Measurements from ENCODE around the gene DHRS11.

Gene DHRS11

GRCh38 chr17:36608794-36609497 lies 17.3 kb downstream of the DHRS11 start:
- TF ChIP-seq, protein P1, sequence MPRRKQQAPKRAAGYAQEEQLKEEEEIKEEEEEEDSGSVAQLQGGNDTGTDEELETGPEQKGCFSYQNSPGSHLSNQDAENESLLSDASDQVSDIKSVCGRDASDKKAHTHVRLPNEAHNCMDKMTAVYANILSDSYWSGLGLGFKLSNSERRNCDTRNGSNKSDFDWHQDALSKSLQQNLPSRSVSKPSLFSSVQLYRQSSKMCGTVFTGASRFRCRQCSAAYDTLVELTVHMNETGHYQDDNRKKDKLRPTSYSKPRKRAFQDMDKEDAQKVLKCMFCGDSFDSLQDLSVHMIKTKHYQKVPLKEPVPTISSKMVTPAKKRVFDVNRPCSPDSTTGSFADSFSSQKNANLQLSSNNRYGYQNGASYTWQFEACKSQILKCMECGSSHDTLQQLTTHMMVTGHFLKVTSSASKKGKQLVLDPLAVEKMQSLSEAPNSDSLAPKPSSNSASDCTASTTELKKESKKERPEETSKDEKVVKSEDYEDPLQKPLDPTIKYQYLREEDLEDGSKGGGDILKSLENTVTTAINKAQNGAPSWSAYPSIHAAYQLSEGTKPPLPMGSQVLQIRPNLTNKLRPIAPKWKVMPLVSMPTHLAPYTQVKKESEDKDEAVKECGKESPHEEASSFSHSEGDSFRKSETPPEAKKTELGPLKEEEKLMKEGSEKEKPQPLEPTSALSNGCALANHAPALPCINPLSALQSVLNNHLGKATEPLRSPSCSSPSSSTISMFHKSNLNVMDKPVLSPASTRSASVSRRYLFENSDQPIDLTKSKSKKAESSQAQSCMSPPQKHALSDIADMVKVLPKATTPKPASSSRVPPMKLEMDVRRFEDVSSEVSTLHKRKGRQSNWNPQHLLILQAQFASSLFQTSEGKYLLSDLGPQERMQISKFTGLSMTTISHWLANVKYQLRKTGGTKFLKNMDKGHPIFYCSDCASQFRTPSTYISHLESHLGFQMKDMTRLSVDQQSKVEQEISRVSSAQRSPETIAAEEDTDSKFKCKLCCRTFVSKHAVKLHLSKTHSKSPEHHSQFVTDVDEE (CRISPR knock-in tag; IDR thresholded peaks at IDR 0.05) = no peak
- TF ChIP-seq TCF4 (CRISPR knock-in tag; IDR thresholded peaks at IDR 0.05; ENCODE audit: borderline replicate concordance) = no peak
- no peak for TF ChIP-seq GLIS3 (CRISPR knock-in tag; IDR thresholded peaks at IDR 0.05)
- TF ChIP-seq OSR1 (CRISPR knock-in tag; IDR thresholded peaks at IDR 0.05) = no peak
- TF ChIP-seq BACH2 (CRISPR knock-in tag; IDR thresholded peaks at IDR 0.05; ENCODE audit: borderline replicate concordance) = no peak
- no peak for TF ChIP-seq RARB (CRISPR knock-in tag; IDR thresholded peaks at IDR 0.05)
- TF ChIP-seq ZNF565 (CRISPR knock-in tag; conservative IDR thresholded peaks at IDR 0.05; ENCODE audit: low read depth) = no peak
- no peak for TF ChIP-seq ISL1 (CRISPR knock-in tag; IDR thresholded peaks at IDR 0.05)
- TF ChIP-seq ARNTL (CRISPR knock-in tag; IDR thresholded peaks at IDR 0.05; ENCODE audit: borderline replicate concordance, low read depth) = no peak
- TF ChIP-seq ZNF70 (CRISPR knock-in tag; IDR thresholded peaks at IDR 0.05) = no peak
- ATAC-seq = no peak

DNA sequence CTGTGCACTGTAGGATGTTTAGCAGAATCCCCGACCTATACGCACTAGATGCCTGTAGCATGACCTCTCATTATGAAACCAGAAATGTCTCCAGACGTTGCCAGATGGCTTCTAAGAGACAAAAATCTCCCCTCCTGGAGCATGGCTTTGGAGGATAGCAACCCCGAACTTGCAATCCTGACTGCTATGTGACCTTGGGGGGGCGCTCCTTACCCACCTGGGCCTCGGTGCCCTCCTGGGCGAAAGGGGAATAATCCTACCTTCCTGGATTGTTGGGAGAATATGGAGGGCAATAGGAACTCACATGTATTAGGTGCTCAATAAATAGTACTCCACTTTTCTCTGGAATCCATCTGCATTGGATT lies 17.8 kb downstream of the DHRS11 start:
- no peak for ATAC-seq
- TF ChIP-seq ESRRG (CRISPR knock-in tag; IDR thresholded peaks at IDR 0.05) (no peak), CREB5 (CRISPR knock-in tag; IDR thresholded peaks at IDR 0.05; ENCODE audit: low read depth) (no peak), BACH2 (CRISPR knock-in tag; IDR thresholded peaks at IDR 0.05; ENCODE audit: borderline replicate concordance) (no peak)

DNA sequence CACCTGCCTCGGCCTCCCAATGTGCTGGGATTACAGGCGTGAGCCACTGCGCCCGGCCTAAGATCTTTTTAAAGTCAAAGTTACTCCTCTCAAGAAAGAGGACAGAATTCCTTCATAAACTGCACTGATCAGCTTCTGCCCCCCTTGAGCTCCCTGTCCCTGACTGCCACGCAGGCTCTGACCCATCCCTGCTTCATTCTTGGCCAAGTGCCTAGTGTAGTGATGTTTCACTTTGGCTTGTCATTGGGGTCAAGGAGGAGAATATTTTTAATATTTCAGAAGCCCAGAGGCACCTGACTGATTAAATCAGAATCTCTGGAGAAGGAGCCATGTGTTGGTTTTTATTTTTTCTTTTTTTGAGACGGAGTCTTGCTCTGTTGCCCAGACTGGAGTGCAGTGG lies 18.8 kb downstream of the DHRS11 start:
- no peak for TF ChIP-seq CSDC2 (CRISPR knock-in tag; IDR thresholded peaks at IDR 0.05)
- TF ChIP-seq, protein P2, sequence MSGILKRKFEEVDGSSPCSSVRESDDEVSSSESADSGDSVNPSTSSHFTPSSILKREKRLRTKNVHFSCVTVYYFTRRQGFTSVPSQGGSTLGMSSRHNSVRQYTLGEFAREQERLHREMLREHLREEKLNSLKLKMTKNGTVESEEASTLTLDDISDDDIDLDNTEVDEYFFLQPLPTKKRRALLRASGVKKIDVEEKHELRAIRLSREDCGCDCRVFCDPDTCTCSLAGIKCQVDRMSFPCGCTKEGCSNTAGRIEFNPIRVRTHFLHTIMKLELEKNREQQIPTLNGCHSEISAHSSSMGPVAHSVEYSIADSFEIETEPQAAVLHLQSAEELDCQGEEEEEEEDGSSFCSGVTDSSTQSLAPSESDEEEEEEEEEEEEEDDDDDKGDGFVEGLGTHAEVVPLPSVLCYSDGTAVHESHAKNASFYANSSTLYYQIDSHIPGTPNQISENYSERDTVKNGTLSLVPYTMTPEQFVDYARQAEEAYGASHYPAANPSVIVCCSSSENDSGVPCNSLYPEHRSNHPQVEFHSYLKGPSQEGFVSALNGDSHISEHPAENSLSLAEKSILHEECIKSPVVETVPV (CRISPR knock-in tag; IDR thresholded peaks at IDR 0.05) = no peak
- TF ChIP-seq, protein P1 (CRISPR knock-in tag; IDR thresholded peaks at IDR 0.05) = no peak
- TF ChIP-seq ZC3H10 (CRISPR knock-in tag; IDR thresholded peaks at IDR 0.05) = no peak
- no peak for TF ChIP-seq PPARA (CRISPR knock-in tag; IDR thresholded peaks at IDR 0.05; ENCODE audit: borderline replicate concordance)
- TF ChIP-seq PATZ1 (CRISPR knock-in tag; IDR thresholded peaks at IDR 0.05; ENCODE audit: borderline replicate concordance) = no peak
- TF ChIP-seq ZFP30 (CRISPR knock-in tag; IDR thresholded peaks at IDR 0.05) = no peak
- TF ChIP-seq TOX (CRISPR knock-in tag; IDR thresholded peaks at IDR 0.05; ENCODE audit: borderline replicate concordance) = no peak
- no peak for TF ChIP-seq TCF4 (CRISPR knock-in tag; IDR thresholded peaks at IDR 0.05; ENCODE audit: borderline replicate concordance)
- no peak for TF ChIP-seq BACH2 (CRISPR knock-in tag; IDR thresholded peaks at IDR 0.05; ENCODE audit: borderline replicate concordance)
- TF ChIP-seq ISL1 (CRISPR knock-in tag; IDR thresholded peaks at IDR 0.05) = no peak
- no peak for TF ChIP-seq OSR1 (CRISPR knock-in tag; IDR thresholded peaks at IDR 0.05)
- TF ChIP-seq ZNF565 (CRISPR knock-in tag; conservative IDR thresholded peaks at IDR 0.05; ENCODE audit: low read depth) = no peak
- TF ChIP-seq ZFP3 (CRISPR knock-in tag; IDR thresholded peaks at IDR 0.05) = no peak
- no peak; the same call in 2 of the 3 replicates for ATAC-seq
